CD4-positive, alpha-beta T cell treated with Interleukin-4 for 1 hour (primary cell): ENCODE data around the gene RNF125.
"Not testable (repeated sequence)": the region's sequence is repeated elsewhere in the genome, so short reads cannot be mapped to it uniquely, and the experiment has no call there.

Experiments used
- DNase-seq, 2 donors: peaks; one replicate each; pipeline ENCODE4 v3.0.0-alpha.2; 2020 to 2022

The RNF125 gene

DNA sequence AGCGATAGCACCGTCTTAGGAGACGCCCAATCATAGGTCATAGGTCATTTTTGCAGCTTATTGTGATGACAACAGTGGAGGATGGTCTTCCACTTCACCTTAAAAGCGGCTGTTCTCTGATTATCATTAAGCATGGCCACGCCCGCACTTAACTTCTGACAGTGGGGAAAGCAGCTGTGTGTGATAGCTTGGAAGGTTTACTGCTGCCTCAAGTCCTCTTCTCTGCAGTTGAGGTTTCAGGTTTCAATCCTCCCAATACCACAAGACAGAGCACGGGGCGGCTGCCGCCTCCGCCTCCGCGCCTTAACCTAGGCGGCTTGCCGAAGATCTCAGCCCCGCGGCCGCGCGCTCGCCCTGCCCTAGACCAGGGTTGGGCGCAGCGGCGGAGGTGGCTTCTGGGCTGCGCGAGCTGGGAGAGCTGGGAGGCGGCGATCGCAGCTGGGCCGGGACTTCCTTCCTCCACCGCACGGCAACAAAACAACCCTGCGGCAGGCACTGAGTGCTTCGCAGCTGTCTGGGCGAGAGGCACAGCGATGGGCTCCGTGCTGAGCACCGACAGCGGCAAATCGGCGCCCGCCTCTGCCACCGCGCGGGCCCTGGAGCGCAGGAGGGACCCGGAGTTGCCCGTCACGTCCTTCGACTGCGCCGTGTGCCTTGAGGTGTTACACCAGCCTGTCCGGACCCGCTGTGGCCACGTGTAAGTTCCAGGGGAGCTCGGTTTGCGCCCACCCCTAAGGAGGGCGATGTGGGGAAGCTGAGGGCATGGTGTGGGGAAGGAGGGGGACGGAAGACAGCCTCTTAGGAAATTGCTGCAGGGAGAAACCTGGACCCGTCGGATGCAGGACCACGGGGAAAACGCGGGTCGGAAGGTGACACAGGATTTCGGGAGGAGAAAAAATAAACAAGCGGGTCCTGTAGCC is at the start of gene RNF125:
RNF125 (plus strand) TSS at position 495 of the 920 bp plus-strand sequence; CDS start at position 534, 39 bp downstream.
- DNase-seq, result peak; percentile 87 to 89

DNA sequence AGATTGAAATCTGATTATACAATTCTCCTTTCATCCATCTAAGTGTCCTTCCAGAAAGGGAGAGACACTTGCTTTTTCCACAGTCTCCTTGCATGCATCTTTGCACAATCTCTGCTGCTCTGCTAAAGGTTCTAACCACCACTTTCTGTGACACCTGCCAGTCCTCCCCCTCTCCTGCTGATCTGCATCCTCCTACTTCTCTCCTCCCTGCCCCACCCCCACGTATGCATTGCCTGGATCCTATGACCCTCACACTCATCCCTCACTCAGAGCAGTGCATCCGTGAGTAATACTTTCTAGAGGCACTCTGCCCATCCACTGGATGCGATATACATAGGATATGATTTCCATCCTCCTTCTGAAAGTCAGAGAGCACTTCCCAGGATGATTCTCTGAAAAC is 48.0 kb upstream of the RNF125 start:
- DNase-seq, result no peak

DNA sequence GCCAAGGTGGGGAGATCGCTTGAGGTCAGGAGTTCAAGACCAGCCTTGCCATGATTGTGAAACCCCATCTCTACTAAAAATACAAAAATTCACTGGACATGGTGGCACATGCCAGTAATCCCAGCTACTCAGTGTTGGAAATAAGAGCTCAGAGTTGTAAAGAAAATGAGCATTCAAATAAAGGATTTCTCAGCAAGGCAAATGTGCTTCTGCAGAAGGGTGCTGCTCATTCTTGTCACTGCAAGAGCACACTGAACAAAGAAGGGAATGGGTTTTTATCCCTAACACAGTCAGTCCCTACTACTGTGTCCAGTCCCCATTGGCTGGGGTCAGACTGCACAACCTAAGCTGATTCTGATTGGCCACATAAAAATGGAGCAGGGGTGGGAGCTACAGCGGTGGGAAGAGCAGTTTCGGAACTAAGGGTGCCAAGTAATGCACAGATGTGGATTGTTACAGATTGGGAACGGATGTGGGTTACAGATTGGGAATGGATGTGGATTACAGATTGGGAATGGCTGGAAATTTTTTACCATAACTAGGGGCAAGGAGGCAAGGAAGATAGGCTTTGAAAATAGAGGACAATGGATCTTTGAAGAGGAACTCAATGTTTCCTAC is 44.6 kb upstream of the RNF125 start:
- no peak for DNase-seq

DNA sequence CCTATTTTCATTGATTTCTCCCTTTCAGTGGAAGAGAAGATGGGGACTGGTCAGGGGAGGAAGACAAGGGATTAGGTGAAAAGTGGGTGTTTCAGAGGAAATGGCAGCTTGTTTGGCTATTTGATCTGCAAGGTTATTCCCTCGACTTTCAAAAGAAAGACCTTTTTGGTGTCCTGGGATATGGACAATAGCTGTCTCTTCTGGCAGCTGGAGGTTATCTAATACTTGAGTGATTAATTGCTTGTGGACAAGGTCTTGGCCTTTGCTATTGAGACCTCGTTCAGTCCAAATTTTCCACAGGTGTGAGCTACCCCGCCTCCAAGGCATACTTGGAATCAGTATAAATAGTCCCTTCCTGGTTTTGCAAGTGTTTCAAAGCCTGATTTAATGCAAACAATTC is 42.4 kb upstream of the RNF125 start:
- no peak for DNase-seq

DNA sequence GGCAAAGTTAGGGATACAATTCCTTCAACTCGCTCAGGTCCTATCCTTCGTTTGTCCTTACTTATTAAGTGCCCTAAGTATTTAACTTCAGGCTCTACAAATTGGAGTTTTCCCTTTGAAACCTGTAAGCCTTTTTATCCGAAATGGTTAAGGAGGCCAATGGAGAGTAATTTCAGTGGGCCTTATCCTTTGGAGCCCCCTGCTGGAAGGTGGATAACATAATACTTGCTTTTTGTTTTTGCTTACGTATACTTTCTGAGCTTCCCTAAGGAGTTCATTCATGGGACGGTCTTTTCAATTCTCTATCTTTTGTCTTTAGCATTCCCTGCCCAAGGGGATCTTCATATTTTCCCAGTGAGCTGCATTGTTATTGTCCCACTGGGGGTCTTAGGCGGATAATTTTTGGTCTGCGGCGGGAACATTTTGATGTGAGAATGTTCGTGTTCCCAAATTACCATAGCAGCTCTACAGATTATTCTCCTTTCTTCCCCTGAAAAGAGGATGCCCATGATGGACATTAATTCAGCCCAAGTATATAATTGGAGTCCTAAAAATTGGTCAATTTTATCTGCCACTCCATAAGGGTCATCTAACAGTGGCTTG is 41.3 kb upstream of the RNF125 start:
- peak; percentile 13 to 56 for DNase-seq

DNA sequence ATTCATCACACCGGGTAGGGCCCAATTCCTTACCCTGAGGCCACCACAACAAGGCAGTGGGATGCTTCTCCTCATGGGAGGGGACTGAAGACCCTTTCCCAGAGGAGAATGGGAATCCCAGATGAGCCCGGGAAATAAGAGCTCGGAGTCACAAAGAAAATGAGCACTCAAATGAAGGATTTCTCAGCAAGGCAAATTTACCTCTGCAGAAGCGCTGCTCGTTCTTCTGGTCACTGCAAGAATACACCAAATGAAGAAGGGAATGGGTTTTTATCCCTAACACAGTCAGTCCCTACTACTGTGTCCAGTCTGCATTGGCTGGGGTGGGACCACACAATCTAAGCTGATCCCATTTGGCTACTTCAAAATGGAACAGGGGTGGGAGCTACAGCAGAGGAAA is 40.0 kb upstream of the RNF125 start:
- DNase-seq, result no peak

DNA sequence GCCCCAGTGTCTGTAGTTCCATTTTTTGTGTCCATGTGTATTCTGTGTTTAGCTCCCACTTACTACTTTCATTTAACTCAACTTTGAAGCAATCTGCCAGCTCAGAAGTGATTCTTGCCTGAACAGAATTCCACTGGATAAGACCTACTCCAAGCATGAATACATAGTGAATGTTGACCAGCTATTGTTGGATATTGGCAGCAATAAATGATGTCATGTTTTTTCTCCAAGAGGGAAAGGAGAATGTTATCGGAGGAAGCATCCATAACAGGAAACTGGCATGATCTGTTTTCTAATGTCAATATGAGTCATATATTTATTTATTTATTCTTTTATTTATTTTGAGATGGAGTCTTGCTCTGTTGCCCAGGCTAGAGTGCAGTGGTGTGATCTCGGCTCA is 38.9 kb upstream of the RNF125 start:
- DNase-seq, result no peak

DNA sequence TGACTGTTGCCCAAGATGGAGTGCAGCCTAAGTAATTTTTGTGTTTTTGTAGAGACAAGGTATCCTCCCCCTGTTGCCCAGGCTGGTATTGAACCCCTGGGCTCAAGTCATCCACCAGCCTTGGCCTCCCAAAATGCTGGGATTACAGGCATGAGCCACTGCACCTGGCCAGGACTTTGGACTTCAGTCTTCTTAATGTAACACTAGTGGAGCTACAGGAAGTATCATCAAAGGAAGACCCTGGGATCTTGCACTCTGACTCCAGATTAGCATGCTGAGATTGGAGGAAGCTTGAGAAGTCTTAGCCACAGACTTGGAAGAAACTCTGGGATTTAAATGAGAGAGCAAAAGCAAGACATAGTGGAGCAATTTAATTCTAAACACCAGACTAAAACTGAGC is 37.8 kb upstream of the RNF125 start:
- no peak for DNase-seq

DNA sequence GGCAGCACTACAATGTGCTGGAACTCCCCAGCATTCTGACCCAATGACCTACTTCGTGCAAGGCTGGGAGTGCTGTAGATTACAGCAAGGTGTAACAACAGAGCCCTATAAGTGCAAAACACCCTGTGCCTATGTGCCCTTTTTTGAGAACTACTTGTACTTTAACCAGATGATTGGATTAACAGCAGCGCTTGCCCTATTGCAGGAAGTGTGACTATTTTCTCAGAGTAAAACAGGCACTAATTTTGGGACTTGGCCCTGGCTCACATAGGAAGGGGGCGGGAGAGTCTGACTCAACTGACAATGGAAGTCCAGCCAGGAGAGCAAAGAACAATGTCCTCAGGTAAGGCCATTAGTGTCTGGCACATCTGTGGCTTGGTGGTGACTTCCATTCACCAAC is 35.6 kb upstream of the RNF125 start:
- DNase-seq, result no peak

DNA sequence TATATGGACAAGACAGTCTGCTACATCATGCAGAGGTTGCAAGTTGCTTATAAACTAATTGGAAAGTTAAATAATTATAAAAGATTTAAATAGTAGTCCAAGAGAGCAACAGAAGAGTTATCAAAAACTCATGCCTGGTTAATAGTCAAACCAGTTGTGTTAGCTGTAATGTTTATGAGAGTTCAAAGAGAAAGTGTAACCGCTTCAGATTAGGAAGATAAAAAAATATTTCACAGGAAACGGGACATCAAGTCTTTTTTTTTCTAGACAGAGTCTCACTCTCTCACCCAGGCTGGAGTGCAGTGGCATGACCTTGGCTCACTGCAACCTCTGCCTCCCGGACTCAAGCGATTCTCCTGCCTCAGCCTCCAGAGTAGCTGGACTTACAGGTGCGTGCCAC is 34.6 kb upstream of the RNF125 start:
- peak in 1 of 2 donors; percentile 54 for DNase-seq

DNA sequence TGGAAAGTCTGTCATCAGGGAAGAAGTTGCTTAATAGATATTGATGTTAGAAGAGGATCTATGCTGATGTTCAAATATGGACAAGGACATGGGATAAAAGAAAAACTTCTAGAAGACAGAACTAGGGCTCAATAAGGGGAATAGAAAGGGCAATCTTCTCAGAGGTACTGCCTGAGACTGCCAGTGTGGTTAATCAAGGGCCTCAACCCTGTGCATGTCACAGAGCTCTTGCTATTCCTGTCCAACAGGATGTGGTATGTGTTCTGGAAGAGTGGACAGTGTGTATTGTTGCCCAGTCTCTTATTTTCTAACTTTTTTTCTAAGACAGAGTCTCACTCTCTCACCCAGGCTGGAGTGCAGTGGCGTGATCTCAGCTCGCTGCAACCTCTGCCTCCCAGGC is 27.8 kb upstream of the RNF125 start:
- DNase-seq, result no peak

DNA sequence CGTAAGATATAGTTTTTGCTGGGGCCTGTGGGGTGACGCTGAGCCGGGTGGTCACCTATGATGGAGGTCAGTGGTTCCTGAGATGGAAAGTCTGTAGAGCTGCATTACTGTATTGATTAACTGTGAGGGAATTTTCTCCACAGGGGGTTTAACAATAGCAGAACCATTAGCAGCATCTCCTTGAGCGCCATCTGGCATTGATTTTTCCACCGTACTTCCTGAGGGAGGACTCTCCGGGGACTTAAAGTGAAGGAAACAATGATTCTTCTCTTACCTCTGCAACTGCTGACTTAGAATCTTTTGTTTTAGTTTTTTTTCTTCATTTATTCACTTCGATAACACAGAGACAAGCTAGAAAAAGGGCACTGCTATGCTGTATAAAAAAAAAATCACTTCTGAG is 22.6 kb upstream of the RNF125 start:
- no peak for DNase-seq

DNA sequence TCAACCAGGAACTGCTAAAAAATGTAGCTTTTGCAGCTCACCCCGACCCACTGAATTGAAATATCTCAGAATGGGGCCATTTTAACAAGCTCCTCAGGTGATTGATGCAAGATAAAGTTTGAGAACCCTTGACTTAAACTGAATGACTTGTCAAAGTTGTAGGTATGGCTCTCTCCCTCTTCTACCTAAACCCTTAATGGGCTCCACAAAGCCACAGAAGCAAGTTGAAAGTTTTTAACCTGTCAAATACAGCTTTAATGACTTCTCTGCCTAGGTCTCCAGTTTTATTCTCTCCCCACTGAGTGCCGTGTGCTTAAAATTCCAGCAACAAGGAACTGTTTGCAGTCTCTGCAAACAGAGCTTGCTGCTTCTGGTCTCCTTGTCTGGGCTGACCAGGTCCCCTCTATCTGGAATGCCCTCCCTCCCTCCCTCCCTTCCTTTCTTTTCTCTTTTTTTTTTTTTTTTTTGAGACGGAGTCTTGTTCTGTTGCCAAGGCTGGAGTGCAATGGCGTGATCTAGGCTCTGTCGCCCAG is 19.7 kb upstream of the RNF125 start:
- no peak for DNase-seq

DNA sequence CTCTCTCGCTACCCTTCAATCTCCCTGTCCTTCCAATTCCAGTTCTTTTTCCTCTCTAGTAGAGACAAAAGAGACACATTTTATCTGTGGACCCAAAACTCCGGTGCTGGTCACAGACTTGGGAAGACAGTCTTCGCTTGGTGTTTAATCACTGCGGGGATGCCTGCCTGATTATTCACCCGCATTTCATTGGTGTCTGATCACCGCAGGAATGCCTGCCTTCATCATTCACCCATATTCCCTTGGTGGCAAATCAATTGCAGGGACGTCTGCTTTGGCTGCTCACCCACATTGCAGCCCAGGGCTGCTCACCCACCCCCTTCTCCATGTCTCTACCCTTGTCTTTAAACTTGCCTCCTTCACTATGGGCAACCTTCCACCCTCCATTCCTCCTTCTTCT is 17.5 kb upstream of the RNF125 start:
- DNase-seq, result not testable (repeated sequence)

DNA sequence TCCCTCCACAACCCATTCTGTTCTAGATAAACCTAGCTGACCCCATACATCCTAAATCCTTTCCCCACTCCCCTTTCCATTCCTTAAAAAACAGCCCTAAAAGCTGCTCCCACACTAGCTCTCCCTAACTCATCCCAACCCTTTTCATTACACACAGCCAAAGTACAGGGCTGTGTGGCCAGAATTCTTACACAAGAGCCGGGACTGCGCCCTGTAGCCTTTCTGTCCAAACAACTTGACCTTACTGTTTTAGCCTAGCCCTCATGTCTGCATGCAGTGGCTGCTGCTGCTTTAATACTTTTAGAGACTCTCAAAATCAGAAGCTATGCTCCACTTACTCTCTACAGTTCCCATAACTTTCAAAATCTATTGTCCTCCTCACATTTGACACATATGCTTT is 14.8 kb upstream of the RNF125 start:
- not testable (repeated sequence) for DNase-seq

DNA sequence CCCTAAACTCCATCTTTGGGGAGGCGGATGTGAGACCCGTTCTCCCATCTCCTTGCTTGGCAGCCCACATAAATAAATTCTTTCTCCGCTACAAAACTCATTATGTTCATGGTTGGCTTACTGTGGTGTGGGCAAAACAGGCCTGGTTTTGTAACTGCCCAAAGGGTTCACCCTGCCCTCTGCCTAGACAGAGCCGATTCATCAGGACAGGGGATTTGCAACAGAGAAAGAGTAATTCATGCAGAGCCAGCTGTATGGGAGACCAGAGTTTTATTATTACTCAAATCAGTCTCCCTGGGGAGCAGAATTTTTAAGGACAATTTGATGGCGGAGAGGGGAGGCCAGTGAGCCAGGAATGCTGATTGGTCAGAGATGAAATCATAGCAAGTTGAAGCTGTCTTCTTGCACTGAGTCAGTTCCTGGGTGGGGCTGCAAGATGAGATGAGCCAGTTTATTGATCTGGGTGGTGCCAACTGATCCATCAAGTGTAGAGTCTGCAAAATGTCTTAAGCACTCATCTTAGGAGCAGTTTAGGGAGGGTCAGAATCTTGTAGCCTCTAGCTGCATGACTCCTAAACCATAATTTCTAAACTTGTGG is 8.4 kb upstream of the RNF125 start:
- no peak for DNase-seq

DNA sequence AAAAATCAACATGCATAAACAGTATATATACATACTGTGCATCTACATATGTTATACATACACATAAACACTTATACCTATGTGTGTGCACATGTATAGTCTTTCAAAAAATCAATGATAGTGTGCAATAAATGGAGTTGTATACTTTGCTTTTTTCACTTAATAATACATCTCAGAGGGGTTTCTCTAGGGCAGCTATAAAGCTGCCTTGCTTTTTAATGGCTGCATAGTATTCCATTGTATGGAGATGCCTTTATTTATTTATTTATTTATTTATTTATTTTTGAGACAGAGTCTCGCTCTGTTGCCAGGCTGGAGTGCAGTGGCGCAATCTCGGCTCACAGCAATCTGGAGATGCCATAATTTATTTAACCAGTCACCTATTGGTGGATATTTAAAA is 7.4 kb upstream of the RNF125 start:
- DNase-seq, result no peak

DNA sequence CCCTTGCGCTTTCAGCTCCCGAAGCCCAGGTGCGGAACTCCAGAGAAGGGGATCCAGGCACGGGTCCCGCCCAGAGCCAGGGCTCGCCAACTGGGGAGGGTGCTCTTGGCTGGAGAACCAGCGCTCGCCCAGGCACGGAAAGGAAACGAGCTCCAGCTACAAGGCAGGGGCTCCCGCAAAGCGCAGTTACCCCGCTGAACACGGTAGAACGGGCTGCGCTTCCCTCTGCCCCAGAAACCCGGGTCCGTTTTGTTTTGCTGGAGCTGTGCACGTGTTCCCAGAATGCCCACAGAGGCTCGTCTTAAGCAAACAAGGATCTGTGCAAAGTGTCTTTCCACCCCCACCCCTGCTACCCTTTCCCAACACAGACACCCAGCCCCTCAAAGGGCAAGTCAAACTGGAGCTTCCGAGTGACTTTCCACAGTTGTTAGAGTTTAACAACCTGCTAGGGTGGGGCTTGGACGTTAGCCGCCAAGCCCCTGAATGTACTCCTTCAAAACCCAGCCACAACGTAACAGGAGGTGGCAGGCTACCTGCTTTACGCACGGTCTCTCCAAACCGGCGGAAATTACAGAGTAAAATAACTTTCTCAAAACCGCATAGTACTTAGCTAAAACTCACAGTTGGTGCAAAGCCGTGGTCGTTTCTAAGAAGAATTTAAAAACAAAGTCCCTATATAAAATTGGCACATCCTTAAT is 775 bp downstream of the RNF125 start:
- peak; percentile 78 to 80 for DNase-seq

DNA sequence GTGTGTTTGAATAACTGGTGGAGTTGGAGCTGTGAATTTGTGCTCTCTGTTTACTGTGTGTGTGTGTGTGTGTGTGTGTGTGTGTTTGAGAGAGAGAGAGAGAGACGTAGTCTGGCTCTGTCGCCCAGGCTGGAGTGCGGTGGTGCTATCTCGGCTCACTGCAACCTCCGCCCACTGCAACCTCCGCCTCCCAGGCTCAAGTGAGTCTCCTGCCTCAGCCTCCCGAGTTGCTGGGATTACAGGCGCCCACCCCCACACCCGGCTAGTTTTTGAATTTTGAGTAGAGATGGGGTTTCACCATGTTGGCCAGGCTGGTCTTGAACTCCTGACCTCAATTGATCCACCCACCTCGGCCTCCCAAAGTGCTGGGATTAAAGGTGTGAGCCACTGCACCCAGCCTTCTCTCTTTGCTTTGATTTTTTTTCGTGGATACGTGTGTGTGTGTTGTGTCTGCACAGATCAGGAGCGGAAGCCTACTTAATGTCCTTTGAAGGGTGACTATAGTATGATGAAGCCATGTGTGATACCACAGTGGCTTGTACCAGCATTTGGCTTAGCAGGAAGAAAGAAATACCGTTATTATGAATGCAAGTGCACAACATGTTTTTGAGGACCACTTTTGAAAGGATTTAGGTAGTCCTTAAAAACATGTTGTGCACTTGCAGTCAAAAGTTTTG is 1.5 kb downstream of the RNF125 start:
- DNase-seq, result peak; percentile 41 to 63

DNA sequence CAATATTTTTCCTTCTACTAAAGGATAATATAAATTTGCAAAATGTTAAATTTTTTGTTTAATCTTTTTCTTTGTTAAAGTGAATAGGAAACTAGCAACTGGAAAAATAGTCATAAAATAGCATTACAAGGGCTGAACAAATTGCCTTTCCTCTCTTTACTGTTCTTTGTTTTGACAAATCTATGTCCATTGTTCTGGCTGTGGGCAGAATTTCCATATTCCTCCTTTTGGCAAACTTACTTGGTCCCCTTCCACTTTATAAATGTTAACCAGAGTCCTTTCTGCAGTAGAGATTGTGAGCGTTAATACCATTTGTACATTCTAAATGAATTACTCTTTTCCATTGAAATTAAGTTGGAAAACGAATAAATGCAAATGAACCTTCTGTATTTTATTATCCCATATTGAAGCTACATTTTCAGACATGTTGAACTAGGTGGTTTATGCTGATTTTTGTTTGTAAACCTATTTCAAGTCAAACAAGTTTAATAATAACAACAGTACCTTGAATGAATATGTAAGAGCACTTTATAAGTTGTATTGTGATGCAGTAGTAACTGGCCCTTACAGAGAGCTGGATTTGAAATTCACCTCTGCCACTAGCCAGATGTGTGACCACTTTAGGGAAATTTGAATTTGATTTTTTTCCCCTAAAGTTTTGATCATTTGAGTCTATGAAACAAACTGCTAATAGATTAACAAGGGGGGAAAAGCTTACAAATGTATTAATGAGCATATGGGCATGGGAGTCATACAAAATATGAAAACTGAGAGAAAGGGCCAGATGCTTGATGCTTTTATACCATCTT is 3.3 kb downstream of the RNF125 start:
- DNase-seq, result no peak

DNA sequence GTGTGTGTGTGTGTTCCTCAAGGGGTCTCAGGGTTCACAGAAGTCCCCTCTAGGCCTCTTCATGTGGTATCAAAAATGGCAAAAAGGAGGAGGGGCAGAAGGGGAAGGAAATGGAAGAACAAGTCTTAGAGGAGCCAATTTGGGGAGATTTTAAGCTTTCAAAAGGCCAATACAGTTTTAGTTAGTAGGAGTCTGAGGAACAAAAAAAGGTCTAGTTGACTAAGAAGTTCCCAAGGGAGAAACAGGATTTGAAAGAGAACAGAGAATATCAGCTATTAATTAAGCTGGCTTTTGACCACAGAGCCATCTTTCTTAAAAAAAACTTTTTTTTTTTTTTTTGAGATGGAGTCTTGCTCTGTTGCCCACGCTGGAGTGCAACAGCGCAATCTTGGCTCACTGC is 7.1 kb downstream of the RNF125 start:
- DNase-seq, result no peak
